RPMI7951 (cell line): ENCODE results near the gene SH3BP5. TPM values are rescaled to one million over a fixed set of nuclear protein-coding genes. Genes with fewer than 3 reads are reported as not detected.

ENCODE experiments used
- DNase-seq: peaks from one replicate; pipeline ENCODE4 v3.0.0-alpha.2; 2012; ENCODE audit warnings: low read depth
- total RNA-seq: library from RNA; depleted of rRNA; stranded (reverse); fragments of >200 nt; shearing (Covaris generic); gene quantifications from 2 replicates; pipeline ENCODE4 v1.2.3, GENCODE V29; 2014

The SH3BP5 gene
- total RNA-seq, 1 experiment from 2014 or later, result 2.4 TPM

DNA sequence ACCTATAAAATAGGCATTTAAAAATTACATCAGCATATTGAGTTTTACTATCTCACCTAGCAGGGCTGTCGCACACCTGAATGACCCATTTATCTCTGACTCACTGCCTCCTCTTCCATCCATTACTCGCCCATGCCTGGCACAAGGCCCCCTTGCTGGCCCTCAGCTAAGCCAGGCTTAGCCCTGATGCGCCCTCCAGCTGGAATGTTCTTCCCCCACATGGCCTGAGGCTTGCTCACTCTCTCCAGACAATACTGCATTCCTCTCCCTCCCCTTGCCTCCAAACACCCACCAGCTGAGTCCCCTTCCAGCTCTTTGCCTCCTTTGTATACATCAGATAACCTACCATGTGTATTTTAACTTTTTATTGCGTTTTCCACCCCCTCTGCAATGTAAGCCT is 7.2 kb downstream of the SH3BP5 start:
- peak; percentile 35 for DNase-seq

DNA sequence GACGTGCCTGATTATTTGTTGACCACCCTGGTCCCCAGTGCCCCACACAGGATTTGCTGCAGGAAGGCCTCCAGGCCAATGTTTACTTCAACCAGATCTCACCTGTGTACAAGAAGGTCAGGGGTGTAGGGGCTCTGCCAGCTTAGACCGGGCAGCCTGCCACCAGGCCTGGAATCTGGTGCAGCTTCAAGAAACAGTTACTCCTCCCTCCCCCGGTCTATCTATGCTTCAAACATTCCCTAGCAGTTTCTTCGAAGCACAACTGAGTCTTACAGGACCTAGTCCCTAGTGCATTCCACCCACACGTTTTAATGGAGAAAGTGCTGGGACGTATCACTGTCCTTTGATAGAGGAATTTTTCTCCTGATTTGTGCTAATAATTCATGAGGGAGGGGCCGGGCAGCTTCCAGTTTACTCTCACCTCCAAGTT is 8.0 kb downstream of the SH3BP5 start:
- no peak for DNase-seq

DNA sequence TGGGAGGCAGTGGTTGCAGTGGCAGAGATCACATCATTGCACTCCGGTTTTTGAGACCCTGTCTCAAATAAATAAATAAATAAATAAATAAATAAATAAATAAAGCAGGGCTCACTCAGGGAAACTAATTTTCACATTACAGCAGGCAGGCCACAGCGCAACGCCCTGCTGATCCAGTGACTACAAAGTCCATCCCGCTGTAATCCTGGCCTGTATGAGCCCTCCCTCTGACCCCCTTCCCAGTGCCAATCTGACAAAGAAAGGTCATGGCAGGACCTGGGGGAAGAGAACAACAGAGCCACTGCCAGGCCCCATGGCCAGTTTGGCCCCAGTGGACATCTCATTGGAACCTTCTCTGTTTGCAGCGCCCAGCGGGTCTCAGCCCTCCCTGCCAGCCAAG is 9.3 kb downstream of the SH3BP5 start:
- DNase-seq, result no peak

DNA sequence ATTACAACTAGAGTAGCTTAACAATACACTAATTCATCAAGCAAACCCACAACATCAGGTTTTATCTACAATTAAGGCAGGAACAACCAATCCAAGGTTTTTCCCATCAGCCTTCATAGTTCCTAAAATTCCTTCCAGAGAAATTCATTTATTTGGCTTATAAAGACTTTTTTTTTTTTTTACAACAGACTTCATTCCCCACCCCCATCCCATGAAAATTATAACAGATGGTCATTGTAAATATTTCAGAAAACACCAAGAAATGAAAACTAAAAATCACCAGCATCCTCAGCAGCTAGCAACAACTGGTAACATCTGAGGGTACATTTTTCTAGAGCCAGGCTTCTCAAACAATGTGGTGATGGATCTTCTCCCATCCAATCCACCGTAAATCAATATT is 11.0 kb downstream of the SH3BP5 start:
- no peak for DNase-seq

DNA sequence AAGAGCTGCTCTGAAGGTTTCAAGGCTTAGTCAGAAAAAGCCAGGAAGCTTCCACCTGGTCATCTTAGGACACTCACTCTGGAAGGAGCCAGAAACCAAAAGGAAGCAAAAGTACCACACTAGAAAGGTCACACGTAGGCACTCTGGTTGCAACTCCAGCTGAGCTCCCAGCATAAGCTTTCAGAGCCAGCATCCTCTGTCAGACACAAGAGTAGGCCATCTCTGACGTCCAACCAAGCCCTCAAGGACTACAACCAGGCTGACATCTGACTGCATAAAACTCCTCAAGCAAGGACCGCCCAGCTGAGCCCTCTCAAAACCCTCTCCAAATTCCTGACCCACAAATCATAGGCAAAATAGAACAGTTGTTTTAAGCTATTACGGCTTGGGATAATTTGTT is 12.8 kb downstream of the SH3BP5 start:
- DNase-seq, result no peak

DNA sequence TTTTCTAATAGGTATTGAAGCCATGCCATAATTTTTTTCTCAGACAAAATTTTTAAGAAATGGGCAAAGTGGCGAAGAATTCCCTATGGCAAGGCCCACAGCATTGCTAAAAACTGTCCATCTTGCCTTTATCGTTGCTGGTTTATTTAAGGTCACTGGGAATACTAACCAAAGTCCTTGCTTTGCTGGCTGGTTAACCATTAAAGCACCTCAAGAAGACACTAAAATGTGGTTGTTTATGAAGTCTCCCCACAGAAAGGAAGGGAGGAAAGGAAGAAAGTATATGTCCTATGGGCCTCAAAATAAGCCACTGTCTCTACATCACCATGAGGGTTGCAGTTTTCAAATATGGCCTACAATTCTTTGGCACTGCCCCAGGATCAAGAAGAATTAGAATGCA is 13.2 kb downstream of the SH3BP5 start:
- DNase-seq, result no peak

DNA sequence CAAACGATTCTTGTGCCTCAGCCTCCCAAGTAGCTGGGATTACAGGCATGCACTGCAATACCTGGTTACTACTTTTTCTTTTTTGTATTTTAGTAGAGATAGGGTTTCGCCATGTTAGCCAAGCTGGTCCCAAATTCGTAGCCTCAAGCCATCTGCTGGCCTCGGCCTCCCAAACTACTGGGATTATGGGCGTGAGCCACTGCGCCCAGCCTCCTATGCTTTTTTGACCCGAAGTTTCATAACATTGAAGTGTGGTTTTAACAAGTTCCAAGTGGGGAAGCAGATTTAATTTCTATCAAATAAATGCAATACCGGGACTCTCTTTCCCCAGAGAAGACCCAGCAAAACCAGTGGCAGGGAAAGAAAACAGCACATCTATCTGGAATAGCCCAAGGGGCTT is 13.7 kb downstream of the SH3BP5 start:
- DNase-seq, result no peak

DNA sequence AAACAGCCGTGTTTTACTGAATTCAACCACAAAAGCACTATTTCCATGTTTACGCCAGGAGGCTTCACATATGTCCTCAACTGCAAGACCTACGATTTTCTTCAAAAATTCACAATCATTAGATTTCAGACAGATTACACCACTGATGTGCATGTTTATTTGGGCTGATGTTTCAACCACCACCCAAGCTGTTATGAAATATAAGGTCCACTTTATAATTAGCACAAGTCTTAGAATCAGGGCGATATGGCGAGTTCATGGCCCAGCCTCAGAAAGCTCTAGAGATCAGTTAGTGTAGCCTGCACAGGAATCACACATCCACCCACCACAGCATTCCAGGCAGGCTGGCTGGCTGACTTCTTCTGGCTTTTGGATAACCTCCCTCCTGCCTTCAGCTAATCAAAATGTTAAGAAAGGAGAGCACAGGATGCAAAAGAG is 15.4 kb downstream of the SH3BP5 start:
- no peak for DNase-seq

DNA sequence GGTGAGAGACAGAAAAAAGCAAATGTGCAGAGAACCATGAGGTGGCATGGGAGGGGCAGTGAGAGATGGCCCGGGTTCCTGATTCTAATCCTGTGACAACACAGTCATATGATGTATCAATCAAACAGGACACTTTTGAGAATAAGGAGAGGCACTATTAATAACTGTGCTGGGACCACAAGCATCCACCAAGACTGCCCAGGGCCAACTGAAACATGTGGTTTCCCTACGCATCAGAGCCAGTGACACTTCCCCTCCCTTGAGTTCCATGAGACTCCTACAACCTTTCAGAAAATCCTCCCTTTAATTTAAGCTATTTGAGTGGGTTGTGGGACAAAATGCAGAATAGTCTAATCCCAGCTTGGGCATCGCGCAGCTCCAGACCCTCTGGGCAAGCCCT is 17.4 kb downstream of the SH3BP5 start:
- peak; percentile 20 for DNase-seq

DNA sequence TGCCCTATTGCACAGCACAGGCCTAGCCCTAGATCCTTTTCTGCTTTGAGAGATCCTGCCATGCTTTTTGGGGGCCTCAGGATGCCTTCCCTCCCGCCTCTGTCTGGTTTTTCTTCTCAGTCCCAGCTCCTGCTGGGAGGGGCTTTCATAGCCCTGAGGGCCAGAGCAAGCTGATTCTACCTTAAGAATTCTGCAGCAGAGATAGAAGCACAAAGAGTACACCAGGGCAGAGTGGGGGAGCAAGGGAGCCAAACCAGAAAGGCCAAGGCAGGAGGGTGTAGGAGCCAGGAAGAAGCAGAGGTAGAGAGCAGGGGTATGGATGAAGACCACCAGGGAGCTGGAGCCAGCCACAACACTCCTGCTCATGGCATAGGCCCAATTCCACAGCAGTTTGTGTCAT is 18.1 kb downstream of the SH3BP5 start:
- no peak for DNase-seq

DNA sequence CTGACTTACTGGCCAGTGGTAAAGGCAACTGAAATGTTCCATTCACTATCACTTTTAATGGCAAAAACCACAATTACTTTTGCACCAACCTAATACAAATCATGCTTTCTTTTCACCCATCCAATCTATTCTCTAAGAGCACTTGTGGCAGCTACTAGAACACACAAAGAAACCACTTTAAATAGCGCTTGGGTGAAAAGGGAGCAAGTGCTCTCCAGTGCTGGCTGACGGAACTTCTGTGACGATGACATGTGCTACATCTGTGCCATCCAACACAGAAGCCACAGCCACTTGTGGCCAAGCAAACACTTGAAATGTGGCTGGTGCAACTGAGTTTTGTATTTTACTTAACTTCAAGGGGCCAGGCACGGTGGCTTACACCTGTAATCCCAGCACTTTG is 18.9 kb downstream of the SH3BP5 start:
- DNase-seq, result no peak

DNA sequence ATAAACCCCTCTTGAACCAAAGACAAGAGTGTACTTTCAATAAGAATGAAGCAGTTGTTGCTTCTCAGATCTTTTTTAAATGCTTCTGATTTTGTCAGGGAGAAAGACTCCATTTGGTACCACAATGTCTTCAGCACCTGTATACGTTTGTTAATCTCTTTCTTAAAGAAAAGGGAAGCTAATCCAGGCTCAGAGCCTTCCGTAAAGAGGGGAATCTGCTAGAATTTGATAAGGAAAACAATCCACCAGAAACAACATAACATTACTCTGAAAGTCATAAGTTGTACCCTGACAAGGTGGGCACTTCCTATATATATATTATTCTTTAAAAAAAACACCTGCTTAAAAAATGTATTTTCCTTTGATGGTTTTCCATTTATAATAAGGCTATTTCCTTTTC is 19.8 kb downstream of the SH3BP5 start:
- no peak for DNase-seq

DNA sequence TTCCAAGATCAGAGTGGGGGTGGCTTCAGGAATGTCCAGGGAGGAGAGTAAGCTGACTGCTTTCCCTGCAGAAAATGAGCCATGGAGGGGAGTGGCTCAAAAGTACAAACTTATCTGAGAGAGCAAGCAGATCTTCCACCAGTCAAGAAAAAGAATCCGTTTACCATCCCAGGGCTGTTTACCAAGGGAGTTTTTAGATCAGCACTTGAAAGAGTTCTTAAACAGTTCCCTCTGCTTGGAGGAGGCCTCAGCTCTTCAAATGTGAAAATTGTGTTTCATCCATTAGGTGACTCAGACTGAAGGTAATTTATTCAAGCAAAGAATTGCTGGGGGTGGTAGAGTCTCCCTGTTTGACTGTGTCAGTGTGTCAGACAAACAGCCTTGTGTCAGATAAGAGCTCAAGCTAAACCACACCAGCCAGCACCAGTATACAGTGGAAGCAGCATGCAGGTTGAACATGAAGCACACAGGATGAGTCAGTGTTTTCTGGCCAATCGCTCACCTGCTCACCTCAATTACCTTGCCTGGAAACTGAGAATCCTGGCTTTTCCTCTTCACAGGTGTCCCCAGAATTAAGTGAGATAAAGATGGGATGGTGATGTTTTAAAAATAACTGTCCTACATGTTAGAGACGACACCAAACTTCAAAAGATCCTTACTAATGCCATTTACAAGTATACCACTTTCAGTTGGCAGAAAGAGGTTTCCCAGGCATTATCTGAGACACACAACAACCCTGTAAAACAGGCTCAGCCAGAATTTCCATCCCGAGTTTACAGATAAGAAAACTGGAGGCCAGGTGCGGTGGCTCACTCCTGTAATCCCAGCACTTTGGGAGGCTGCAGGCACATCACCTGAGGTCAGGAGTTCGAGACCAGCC is 21.7 kb downstream of the SH3BP5 start:
- peak; percentile 46 for DNase-seq

DNA sequence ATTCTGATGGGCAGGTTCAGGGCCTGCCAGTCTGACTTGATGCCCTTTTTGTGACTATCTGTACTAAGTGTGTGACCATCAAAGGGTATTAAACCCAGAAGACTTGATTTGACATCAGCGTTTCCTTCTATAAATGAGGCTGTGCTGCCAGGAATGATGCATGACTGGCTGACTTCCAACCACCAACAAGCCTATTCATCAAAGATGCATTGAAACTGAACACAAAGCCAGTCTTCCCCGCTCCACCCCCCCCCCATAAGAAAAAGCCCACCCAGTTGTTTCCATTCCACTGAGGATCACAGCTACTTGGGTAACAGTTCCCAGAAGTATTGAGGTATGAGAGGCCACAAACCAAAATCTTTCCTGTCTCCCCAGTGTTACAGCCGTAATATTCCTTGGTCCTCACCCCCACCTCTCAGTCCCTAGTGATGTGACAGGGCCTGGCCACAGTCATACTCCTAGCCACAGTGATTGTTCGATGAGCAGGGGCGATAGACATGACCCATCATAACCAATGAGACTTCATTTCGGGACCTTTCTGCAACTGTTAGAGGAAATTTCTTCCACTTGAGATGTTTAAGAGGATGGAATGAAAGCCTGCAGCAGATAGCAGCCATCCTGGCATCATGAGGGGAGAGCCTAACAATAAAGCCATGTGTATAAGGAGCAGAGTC is 22.6 kb downstream of the SH3BP5 start:
- no peak for DNase-seq

DNA sequence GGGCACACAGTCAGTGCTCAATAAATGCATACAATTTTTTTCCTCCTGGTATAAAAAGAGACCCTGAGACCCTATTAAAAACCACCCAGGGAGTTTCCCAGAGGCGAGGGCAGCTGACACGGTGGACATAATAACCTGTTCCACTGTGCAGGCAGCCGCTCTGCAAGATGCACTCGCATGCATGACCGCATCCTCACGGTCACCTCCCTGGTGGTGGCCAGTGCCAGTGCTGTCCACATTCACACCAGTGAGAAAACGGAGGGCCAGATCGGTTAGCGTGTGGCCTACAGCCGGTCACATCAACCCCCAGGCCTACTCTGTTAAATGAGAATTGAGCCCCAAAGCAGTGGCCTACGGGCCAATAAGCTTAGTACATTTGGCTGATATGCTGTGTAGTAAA is 24.8 kb downstream of the SH3BP5 start:
- no peak for DNase-seq

DNA sequence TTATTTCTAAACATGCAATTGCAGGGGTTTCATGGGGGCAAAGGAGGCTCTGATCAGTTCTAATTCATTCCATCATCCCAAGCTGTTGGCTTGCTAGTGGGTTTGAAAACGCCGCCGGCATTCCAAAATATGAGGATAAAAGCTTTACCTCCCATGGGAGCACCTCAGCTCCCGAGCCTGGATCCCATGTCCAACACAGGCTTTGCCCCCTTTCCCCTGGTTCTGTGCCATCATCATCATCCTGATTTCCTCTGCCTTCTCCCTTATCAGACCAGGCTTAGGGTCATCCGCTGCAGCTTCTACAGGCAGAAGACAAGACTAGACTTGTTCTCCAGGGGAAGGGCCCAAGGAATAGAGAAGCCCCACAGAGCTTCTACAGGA is 25.4 kb downstream of the SH3BP5 start:
- DNase-seq, result no peak

DNA sequence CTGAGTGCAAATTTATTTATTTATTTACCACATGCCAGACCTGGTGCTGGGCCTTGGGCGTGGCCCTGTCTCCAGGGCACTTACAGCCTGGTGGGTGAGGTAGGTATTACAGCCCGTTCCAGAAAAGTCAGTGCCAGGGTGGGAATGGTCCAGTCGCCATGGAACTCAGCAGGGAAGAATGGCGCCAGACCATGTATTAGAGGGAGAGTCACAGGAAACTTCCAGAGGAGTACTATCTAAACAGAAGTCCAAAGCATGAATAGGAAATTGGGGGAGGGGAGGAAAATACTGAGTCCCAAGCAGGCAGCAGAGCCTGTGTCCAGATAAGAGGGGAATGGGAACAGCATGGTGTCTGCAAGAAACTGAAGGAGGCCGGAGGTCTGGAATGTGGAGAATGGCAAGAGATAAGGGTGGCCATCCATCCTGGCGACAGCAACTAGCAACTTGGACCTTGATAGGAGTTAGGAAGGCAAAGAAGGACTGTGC is 27.0 kb downstream of the SH3BP5 start:
- no peak for DNase-seq

DNA sequence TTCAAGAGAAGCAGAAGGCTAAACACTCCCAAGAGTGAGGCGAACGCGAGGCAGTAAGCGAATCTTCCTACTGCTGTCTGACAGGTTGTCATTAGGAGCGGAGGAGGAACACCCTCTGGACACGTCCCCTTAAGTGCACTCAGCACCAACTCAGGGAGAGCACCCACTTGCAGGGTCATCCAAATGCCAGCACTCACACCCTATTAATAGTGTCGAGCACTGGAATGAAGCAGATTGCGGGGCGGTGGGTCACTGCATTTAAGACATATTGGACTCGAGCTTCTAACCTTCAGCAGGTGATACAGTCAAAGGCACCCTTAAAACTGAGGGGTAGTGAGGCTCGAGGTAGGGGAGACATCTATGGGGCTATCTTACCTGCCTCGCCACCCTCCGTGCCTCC is 28.7 kb downstream of the SH3BP5 start:
- no peak for DNase-seq

DNA sequence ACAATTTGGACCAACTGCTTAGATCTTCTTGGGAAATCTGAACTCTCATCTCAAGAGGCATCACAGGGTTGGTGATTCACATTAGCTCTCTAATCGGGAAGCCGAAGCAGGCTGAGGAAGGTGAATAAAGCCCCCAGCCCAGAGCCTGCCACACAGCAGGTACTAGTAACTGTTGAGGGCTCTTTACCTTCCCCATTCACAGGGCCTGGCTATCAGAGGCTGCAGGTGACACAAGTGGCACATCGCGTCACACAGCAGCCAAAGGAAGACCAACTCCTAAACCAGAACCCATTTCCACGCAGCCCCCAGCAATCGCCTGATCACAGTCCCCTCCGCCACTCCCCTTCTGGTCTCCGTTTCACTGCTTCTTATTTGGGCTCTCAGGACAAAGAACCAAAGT is 29.2 kb downstream of the SH3BP5 start:
- no peak for DNase-seq

DNA sequence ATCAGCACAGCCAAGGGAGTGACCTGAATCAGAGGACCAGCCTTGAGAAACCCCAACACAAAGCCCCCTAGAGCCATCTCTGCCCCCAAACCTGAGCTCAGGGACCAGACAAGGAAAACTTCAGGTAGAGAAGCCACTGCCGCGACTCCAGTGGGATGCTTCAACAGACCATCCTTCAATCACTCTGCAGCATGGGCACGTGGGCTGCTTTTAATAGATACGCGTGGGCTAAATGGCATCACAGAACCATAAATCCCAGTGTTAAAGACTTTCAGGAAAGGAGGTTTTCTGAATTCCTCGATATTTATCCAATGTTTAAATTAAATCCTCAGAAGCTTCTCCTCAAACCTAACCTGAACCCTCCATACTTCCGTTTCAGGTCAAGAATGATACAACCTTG is 30.6 kb downstream of the SH3BP5 start:
- no peak for DNase-seq

DNA sequence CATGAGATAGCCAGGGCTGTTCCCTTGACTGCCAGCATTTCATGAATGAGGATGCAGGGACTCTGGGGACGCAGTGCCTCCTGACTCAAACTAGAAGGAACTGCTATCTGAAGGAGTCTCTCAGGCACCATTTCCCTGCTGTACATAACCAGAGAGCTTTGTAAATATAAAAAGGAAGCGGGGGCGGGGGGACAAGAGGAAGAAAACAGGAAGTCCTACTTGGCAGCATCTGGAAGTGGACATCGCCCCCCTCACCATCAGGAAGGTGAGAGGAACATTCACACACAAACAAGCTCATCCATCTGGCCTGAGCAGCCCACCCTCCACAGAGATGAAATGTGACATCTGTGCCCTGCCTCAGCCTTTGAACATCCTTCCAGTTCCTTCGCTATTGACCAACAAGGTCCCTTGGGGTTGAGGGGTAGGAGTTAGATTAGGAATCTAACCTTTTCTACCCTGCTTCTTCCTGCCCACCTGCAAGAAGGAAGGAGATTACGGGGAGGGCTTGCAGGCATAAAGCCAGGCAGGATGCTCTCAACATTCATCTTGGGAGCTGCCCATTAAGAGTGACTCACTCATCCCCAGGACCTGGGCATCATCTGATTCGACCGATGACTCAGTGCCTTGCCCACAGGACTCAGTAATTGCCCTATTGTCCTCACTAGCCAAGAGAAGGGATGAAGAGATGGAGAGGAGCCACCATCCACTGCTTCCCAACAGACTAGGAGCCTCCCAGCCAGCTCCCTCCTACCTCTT is 31.9 kb downstream of the SH3BP5 start:
- DNase-seq, result peak; percentile 90

DNA sequence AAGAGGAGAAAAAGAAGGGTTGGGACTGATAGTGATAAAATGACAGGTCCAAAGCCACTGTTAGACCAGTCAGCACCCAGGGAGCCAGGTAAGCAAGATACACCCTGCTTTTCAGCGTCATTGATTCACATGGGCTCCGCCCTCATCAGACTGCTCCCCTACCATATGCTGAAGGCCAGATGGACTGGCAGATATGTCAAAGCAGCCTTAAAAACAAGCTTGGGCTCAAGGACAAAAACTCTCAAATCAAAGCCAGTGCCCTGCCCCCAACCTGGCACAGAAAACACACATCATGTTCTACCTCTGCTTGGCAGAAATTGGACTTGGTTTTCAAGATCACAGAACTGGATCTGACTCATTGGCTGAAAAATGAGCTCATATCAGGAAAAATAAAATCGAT is 33.4 kb downstream of the SH3BP5 start:
- no peak for DNase-seq
